Inferior parietal cortex (tissue), 1 donor: ENCODE measurements around the gene ITGAL.
A peak's percentile ranks its signal among the peaks of the same experiment; 100 is the strongest.

Source experiments
- DNase-seq: peaks from one replicate; pipeline ENCODE4 v3.0.0-alpha.2; 2016; ENCODE audit errors: extremely low spot score

ITGAL gene

DNA sequence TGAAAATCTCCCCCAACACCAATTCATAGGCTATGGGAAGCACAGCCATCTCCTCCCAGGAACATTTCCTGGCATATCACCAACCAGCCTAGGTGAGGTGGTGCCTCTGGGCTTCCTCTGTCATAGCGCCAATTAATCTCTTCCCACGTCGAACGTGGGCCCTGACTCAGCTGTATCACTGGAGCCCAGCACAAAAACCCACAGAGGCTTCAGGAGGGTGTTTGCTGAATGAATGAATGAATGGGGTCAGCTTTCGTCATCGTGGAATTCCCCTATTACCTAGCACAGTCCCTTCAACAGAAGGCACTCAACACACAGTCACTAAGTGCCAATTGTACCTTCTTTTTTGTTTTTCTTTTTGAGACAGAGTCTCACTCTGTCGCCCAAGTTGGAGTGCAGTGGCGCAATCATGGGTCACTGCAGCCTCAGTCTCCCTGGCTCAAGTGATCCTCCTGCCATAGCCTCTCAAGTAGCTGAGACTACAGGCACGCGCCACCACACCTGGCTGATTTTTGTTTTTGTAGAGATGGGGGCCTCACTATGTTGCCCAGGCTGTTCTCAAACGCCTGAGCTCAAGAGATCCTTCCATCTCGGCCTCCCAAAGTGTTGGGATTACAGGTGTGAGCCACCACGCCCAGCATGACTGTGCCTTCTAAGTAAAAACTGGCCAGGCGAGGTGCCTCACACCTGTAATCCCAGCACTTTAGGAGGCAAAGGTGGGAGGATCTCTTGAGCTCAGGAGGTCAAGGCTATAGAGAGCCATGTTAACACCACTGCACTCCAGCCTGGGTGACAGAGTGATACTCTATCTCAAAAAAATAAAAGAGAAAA lies 94.8 kb downstream of the ITGAL start:
- DNase-seq, result no peak

- no peak for DNase-seq
Measured at GRCh38 chr16:30567991-30568638, 95.6 kb downstream of the ITGAL start.

- no peak for DNase-seq
Measured at GRCh38 chr16:30569281-30569680, 96.7 kb downstream of the ITGAL start.

GRCh38 chr16:30569746-30570635 lies 97.4 kb downstream of the ITGAL start:
- no peak for DNase-seq

- peak; percentile 36 for DNase-seq
Measured at GRCh38 chr16:30570636-30571444, 98.3 kb downstream of the ITGAL start.

- peak; percentile 96 for DNase-seq
Measured at GRCh38 chr16:30571445-30572322, 99.1 kb downstream of the ITGAL start, which contains the start of gene ZNF688. ZNF688 (minus strand) TSS chr16:30571714; CDS start chr16:30571629, 85 bp downstream.
